DND-41 (cell line): ENCODE measurements around the gene UNC79.

ENCODE experiments used
- ATAC-seq: fragments of 200-7000 bp; cut with Tn5 transposase; 3 replicates; pipeline ENCODE4 v1.9.1; 2021; ENCODE audit warnings: low read depth; ENCODE audit not compliant: insufficient read depth
- DNase-seq: peaks from one replicate; pipeline ENCODE4 v3.0.0-alpha.2; 2020
- H2AFZ ChIP-seq: 2 replicates; pipeline ENCODE4 v1.6.0; 2012; ENCODE audit warnings: low read depth, low read length
- H3K27ac ChIP-seq: 2 replicates; pipeline ENCODE4 v1.5.1; 2012; ENCODE audit warnings: low read length, inconsistent platforms
- H3K27me3 ChIP-seq: fragments of 200-600 bp; sonication (generic); 2 replicates; pipeline ENCODE4 v1.6.0; 2012; ENCODE audit warnings: low read length, mild to moderate bottlenecking, inconsistent platforms; ENCODE audit not compliant: insufficient read depth, poor library complexity
- H3K36me3 ChIP-seq: 2 replicates; pipeline ENCODE4 v1.5.1; 2012; ENCODE audit warnings: low read length, inconsistent platforms; ENCODE audit not compliant: insufficient read depth
- H3K4me1 ChIP-seq: 2 replicates; pipeline ENCODE4 v1.5.1; 2012; ENCODE audit warnings: mild to moderate bottlenecking, low read length; ENCODE audit not compliant: insufficient read depth
- H3K4me2 ChIP-seq: 2 replicates; pipeline ENCODE4 v1.6.0; 2012; ENCODE audit warnings: mild to moderate bottlenecking, moderate library complexity, low read length, inconsistent platforms; ENCODE audit not compliant: insufficient read depth
- H3K4me3 ChIP-seq, 2 experiments: fragments of 200-600 bp in 1 of 2; shearing (Covaris generic) in 1 of 2; 2 replicates each; pipeline ENCODE4 v1.5.1; 2012 to 2016; ENCODE audit warnings: inconsistent platforms in 2 of 2, low read length in 2 of 2, mild to moderate bottlenecking in 2 of 2, low read depth in 1 of 2, moderate library complexity in 1 of 2
- H3K79me2 ChIP-seq: 2 replicates; pipeline ENCODE4 v1.6.0; 2012; ENCODE audit warnings: low read length, inconsistent platforms; ENCODE audit not compliant: insufficient read depth
- H3K9ac ChIP-seq: 2 replicates; pipeline ENCODE4 v1.6.0; 2012; ENCODE audit warnings: low read depth, mild to moderate bottlenecking, inconsistent platforms, low read length, moderate library complexity
- H3K9me3 ChIP-seq: 2 replicates; pipeline ENCODE4 v1.5.1; 2012; ENCODE audit warnings: low read length, moderate library complexity, mild to moderate bottlenecking, inconsistent platforms; ENCODE audit not compliant: insufficient read depth, severe bottlenecking
- H4K20me1 ChIP-seq: 2 replicates; pipeline ENCODE4 v1.6.0; 2012; ENCODE audit warnings: low read length; ENCODE audit not compliant: insufficient read depth
- EZH2 ChIP-seq: IDR thresholded peaks from 3 replicates; pipeline ENCODE4 v1.6.1; 2012; ENCODE audit warnings: borderline replicate concordance, low read depth, mild to moderate bottlenecking, moderate library complexity, low read length, inconsistent platforms; ENCODE audit not compliant: severe bottlenecking
- TF ChIP-seq, protein P1 (sequence below): IDR thresholded peaks from 2 replicates; pipeline ENCODE4 v1.5.1; 2012; ENCODE audit warnings: borderline replicate concordance, low read length, moderate library complexity, mild to moderate bottlenecking; ENCODE audit not compliant: poor library complexity, severe bottlenecking; ENCODE audit errors: extremely low read depth

UNC79 gene

DNA sequence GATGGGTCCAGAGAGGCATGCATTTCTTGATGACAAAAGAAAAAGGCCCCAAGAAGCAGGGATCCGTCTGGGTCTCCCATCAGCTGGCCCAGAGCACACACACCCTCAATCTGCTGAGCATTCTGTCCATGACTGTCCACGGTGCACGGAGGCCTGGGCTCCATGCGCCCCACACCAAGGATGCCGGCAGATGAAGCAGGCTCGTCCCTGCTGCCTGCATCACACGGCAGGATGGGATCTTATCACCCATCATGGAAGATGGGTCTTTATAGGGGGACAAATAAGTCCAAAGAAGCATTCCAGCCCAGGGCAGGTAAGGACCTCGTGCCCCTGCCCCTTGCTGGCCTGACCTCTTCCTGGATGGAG, 297.9 kb downstream of the UNC79 start:
- Histone ChIP-seq H3K9me3 (no peaks in the 10 kb centered on the region), H4K20me1 (no peaks in the 10 kb centered on the region), H3K27me3 (no peaks in the 10 kb centered on the region), H3K4me2 (no peak overlapping the region), H3K4me1 (no peaks in the 10 kb centered on the region), H3K9ac (no peak overlapping the region), H3K4me3 (no peak overlapping the region), H3K36me3 (no peaks in the 10 kb centered on the region), H3K27ac (no peak overlapping the region), H2AFZ (no peak overlapping the region), H3K79me2 (no peaks in the 10 kb centered on the region)
- ATAC-seq (no peak), DNase-seq (no peak)
- no peak for TF ChIP-seq EZH2
- TF ChIP-seq, protein P1, sequence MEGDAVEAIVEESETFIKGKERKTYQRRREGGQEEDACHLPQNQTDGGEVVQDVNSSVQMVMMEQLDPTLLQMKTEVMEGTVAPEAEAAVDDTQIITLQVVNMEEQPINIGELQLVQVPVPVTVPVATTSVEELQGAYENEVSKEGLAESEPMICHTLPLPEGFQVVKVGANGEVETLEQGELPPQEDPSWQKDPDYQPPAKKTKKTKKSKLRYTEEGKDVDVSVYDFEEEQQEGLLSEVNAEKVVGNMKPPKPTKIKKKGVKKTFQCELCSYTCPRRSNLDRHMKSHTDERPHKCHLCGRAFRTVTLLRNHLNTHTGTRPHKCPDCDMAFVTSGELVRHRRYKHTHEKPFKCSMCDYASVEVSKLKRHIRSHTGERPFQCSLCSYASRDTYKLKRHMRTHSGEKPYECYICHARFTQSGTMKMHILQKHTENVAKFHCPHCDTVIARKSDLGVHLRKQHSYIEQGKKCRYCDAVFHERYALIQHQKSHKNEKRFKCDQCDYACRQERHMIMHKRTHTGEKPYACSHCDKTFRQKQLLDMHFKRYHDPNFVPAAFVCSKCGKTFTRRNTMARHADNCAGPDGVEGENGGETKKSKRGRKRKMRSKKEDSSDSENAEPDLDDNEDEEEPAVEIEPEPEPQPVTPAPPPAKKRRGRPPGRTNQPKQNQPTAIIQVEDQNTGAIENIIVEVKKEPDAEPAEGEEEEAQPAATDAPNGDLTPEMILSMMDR, result no peak

DNA sequence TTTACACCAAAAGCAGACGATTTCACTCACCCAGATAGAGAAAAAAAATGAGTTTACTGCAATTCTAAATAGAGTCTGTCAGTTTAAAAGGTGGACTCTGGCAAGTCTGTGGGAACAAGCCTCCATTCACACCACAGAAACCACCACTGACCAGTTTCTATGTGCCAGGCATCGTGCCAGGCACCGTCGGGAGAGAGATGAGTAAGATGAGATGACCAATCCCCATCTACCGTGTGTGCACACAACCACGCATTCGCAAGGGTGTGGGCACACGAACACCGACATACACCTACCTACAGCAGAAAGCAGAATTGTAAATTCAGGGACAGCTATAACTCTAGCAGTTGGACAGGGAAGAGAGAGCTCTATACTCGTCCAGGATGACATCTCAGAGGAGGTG, 299.3 kb downstream of the UNC79 start:
- no peak for ATAC-seq

DNA sequence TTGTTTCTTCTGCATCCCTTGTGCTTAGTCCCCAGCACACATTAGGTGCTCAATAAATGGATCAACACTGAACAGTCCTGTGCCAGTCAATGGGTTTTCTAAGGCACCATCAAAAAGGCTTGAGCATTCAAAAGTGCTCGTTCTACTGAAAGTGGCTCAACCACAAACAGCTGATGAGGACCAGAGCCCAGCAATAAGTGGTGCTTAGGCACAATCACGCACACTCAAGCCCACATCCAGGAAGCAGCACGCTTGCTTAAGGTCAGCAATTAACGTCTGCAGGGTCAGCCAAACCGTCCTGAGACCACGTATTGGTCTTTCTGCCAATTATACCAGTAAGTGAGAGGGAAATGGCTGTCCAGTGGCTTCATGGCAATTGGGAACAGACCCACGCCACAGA, 301.0 kb downstream of the UNC79 start:
- Histone ChIP-seq H4K20me1 (no peaks in the 10 kb centered on the region), H3K27me3 (no peaks in the 10 kb centered on the region), H3K79me2 (no peaks in the 10 kb centered on the region), H3K36me3 (no peaks in the 10 kb centered on the region), H3K9me3 (no peaks in the 10 kb centered on the region), H3K4me2 (no peak overlapping the region), H3K4me3 (no peak overlapping the region), H2AFZ (no peak overlapping the region), H3K4me1 (no peaks in the 10 kb centered on the region), H3K9ac (no peak overlapping the region), H3K27ac (no peak overlapping the region)
- DNase-seq (no peak), ATAC-seq (no peak)
- TF ChIP-seq, protein P1, result no peak
- no peak for TF ChIP-seq EZH2

More for the DNA sequence above, 299.3 kb downstream of the UNC79 start:
- H3K27me3 ChIP-seq, result no peaks in the 10 kb centered on the region
- H4K20me1 ChIP-seq, result no peaks in the 10 kb centered on the region
- H3K4me3 ChIP-seq, result no peak overlapping the region
- H3K4me1 ChIP-seq, result no peaks in the 10 kb centered on the region
- H3K79me2 ChIP-seq, result no peaks in the 10 kb centered on the region
- DNase-seq, result no peak
- no peak overlapping the region for H3K9ac ChIP-seq
- H2AFZ ChIP-seq, result no peak overlapping the region
- no peak overlapping the region for H3K4me2 ChIP-seq
- no peaks in the 10 kb centered on the region for H3K9me3 ChIP-seq
- H3K27ac ChIP-seq, result no peak overlapping the region
- no peaks in the 10 kb centered on the region for H3K36me3 ChIP-seq
- TF ChIP-seq EZH2, result no peak

DNA sequence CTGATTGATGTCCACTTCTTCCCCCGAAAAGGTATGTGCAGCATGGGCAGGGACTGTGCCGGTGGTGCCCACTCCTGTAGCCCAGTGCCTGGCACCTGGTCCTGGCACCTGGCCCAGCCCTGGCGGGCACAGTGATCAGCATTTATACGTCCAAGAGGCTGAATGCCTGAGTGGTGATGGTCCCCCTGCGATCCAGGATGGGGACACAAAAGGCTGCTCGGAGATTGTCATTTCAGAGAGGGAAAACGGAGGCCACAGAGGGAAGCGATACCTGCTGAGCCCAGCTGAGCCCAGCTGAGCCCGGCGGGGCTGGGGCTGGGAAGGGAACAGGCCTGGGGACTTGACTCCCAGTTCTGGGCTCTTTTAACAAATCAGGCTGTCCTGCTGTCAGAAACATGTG, 301.8 kb downstream of the UNC79 start:
- Histone ChIP-seq H3K4me1 (no peaks in the 10 kb centered on the region), H3K9ac (no peak overlapping the region), H3K4me2 (no peak overlapping the region), H3K27ac (no peak overlapping the region), H3K36me3 (no peaks in the 10 kb centered on the region), H2AFZ (no peak overlapping the region), H4K20me1 (no peaks in the 10 kb centered on the region), H3K4me3 (no peak overlapping the region), H3K79me2 (no peaks in the 10 kb centered on the region), H3K9me3 (no peaks in the 10 kb centered on the region), H3K27me3 (no peaks in the 10 kb centered on the region)
- DNase-seq, result no peak
- TF ChIP-seq, protein P1, result no peak
- no peak for TF ChIP-seq EZH2
- ATAC-seq, result no peak
